ENCODE measurements around the gene ADGRA1. TPM values are rescaled to one million over a fixed set of nuclear protein-coding genes. Genes with fewer than 3 reads are reported as not detected.
A peak's percentile ranks its signal among the peaks of the same experiment; 100 is the strongest.

The ADGRA1 gene
- total RNA-seq, 4 donors from 2014 or later, result under 0.01 TPM; not detected in 3

DNA sequence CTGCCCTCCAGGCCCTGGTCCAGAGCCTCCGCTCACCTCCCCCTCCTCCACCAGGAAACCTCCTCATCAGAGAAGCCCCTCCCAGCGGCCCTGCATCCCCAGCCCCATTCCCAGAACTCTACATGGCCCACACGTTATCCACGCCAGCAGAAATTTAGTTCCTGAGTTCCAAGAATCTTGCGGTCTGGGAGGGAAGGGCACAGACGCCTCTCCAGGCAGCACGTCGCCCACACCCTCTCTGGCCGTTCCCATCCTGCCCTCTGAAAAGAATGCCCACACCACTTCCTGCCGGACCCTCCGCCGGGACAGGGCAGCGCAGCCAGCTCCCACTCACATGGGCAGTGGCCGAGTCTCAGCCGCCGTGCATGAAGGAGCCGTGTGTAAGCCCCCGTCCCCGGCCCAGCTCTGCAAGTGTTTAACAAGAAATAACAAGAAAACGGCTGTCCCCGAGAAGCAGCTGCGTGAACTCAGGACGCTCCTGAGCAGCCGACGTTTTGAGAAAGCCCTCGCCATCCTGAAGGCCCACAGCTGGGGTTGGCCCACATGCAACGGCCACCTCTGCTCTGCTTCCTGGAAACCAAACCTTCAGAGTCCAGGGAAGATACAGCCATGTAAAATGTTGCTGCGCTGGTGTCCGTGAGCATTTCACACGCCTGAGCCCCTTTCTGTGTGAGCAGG, 17.4 kb downstream of the ADGRA1 start:
- TF ChIP-seq POLR2A (IDR thresholded peaks at IDR 0.05), result no peak
- TF ChIP-seq EP300 (IDR thresholded peaks at IDR 0.05), result no peak
- TF ChIP-seq, protein P1, sequence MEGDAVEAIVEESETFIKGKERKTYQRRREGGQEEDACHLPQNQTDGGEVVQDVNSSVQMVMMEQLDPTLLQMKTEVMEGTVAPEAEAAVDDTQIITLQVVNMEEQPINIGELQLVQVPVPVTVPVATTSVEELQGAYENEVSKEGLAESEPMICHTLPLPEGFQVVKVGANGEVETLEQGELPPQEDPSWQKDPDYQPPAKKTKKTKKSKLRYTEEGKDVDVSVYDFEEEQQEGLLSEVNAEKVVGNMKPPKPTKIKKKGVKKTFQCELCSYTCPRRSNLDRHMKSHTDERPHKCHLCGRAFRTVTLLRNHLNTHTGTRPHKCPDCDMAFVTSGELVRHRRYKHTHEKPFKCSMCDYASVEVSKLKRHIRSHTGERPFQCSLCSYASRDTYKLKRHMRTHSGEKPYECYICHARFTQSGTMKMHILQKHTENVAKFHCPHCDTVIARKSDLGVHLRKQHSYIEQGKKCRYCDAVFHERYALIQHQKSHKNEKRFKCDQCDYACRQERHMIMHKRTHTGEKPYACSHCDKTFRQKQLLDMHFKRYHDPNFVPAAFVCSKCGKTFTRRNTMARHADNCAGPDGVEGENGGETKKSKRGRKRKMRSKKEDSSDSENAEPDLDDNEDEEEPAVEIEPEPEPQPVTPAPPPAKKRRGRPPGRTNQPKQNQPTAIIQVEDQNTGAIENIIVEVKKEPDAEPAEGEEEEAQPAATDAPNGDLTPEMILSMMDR (IDR thresholded peaks at IDR 0.05), result no peak
- peaks cover 0 to 43% (median 7%) of the 10 kb centered on the region in 4 donors for H3K9me3 ChIP-seq
- peaks cover 0 to 28% of the 10 kb centered on the region in 2 donors for H3K27me3 ChIP-seq
- H3K27ac ChIP-seq, result peak overlapping the region in 1 of 4 donors; percentile 7
- H3K4me1 ChIP-seq, result peaks cover 0 to 13% (median 0%) of the 10 kb centered on the region in 4 donors
- DNase-seq (ENCODE audit: low spot score in 2 of 2), result no peak
- H3K4me3 ChIP-seq, result no peak overlapping the region
- no peaks in the 10 kb centered on the region for H3K36me3 ChIP-seq
- WGBS, 2 donors, result 57 to 67% methylated on average over 30 of the region's 30 CpGs

DNA sequence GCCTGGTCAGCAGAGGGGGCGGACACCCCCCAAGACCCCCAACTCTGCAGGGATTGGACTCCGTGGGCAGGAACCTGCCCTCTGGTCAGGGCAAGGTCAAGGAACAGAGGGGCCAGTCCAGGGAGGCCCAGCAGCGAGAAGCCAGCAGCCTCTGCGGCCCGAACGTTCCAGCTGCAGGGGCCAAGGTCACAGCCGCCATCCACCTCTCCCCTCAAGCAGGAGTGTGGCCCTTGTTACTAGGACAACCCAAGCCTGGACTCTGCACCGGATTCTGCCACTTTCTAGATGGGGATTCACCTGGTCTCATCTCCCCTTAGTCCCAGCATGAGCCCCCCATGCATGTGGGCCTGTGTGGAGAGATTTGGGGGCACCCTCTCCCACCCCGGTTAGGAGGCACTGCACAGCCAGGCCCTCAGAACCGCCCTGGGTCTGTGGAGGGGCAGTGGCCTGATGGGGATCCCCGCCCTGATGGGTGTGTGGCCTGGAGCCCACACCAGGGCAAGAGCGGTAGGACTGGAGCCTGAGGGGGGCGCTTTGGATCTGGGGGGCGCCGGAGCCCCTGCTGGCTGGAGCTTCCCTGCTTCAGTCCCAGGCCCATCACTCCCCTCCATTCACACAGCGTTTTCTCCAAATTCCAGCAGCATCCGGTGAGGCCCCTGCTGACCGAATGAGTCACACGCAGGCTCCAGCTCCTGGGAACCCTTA, 18.1 kb downstream of the ADGRA1 start:
- H3K4me3 ChIP-seq, result no peak overlapping the region
- TF ChIP-seq POLR2A (IDR thresholded peaks at IDR 0.05) (no peak), EP300 (IDR thresholded peaks at IDR 0.05) (no peak)
- TF ChIP-seq, protein P1 (IDR thresholded peaks at IDR 0.05), result no peak
- no peak for DNase-seq (ENCODE audit: low spot score in 2 of 2)
- H3K27ac ChIP-seq, result no peak overlapping the region
- no peaks in the 10 kb centered on the region for H3K36me3 ChIP-seq
- H3K27me3 ChIP-seq, result peaks cover 0 to 22% of the 10 kb centered on the region in 2 donors
- H3K9me3 ChIP-seq, result peaks cover 0 to 43% (median 7%) of the 10 kb centered on the region in 4 donors
- WGBS, 2 donors, result 74 to 79% methylated on average over 17 to 18 of the region's 19 CpGs
- H3K4me1 ChIP-seq, result peaks cover 0 to 9% (median 0%) of the 10 kb centered on the region in 4 donors

DNA sequence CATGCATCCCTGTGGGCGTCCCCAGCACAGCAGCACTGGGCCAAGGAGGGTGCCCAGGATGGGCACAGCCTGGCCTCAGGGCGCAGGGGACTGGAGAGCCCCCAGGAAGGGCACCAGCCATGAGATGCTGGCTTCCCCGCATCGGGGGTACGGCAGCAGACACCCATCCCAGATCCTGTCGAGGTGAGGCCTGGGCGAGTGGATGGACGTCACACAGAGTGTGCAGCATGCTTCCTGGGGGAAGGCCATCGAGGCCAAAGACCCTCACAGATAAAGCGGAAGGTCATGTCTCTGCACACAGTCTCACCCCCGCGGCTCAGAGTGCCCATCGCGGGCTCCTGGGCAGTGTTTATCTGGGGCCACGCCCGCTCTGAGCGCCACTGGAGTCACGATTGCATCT, 18.8 kb downstream of the ADGRA1 start:
- H3K4me1 ChIP-seq, result peaks cover 0 to 5% (median 0%) of the 10 kb centered on the region in 4 donors
- H3K27ac ChIP-seq, result no peak overlapping the region
- H3K4me3 ChIP-seq, result no peak overlapping the region
- H3K9me3 ChIP-seq, result peaks cover 0 to 43% (median 7%) of the 10 kb centered on the region in 4 donors
- no peaks in the 10 kb centered on the region for H3K36me3 ChIP-seq
- DNase-seq (ENCODE audit: low spot score in 2 of 2), result no peak
- peaks cover 0 to 15% of the 10 kb centered on the region in 2 donors for H3K27me3 ChIP-seq
- TF ChIP-seq POLR2A (IDR thresholded peaks at IDR 0.05), result no peak
- TF ChIP-seq, protein P1 (IDR thresholded peaks at IDR 0.05), result no peak
- no peak for TF ChIP-seq EP300 (IDR thresholded peaks at IDR 0.05)
- WGBS, 2 donors, result 94 to 96% methylated on average over 15 to 17 of the region's 18 CpGs

DNA sequence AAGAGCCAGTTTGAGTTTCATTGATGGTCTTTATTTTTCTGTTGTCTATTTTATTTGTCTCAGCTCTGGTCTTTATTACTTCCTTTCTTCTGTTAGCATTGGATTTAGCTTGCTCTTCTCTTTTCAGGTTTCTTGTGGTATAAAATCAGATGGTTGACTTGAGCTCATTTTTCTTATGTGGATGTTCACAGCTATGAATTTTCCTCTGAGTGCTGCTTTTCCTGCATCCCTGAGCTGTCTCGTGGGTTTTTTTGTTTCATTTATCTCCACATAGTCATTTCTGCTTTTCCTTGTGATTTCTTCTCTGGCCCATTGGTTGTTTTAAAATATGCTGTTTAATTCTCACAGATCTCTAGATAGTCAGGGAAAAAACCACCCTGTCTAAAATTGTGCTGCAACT, 19.7 kb downstream of the ADGRA1 start:
- no peak overlapping the region for H3K27ac ChIP-seq
- peaks cover 0 to 43% (median 7%) of the 10 kb centered on the region in 4 donors for H3K9me3 ChIP-seq
- no peaks in the 10 kb centered on the region for H3K36me3 ChIP-seq
- DNase-seq (ENCODE audit: low spot score in 2 of 2), result no peak
- H3K27me3 ChIP-seq, result peaks cover 0 to 9% of the 10 kb centered on the region in 2 donors
- H3K4me3 ChIP-seq, result no peak overlapping the region
- 75 to 81% methylated on average over 1 of the region's 1 CpG for WGBS, 2 donors
- TF ChIP-seq, protein P1 (IDR thresholded peaks at IDR 0.05), result no peak
- TF ChIP-seq EP300 (IDR thresholded peaks at IDR 0.05) (no peak), POLR2A (IDR thresholded peaks at IDR 0.05) (no peak)
- peaks cover 0 to 5% (median 0%) of the 10 kb centered on the region in 4 donors for H3K4me1 ChIP-seq

DNA sequence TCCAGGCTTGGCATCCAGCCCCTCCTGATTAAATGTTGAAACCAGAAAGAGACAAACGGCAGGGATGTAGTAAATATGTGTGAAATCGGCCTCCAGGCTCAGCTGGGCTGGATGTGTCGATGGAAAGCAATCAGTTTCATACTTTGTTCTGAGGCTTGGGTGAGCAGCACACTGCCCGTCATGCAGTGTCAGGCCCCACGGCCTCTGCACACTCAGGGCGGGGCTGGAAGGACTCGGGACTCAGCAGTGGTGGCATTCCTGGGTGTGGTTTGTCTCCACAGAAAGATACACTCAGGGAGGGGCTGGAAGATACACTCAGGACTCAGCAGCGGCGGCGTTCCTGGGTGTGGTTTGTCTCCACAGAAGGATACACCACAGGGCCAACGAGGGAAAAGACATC, 22.0 kb downstream of the ADGRA1 start:
- Histone ChIP-seq H3K27ac (no peak overlapping the region), H3K9me3 (peaks cover 0 to 43% (median 7%) of the 10 kb centered on the region in 4 donors), H3K27me3 (no peaks in the 10 kb centered on the region), H3K36me3 (no peaks in the 10 kb centered on the region), H3K4me1 (peaks cover 0 to 1% (median 0%) of the 10 kb centered on the region in 4 donors), H3K4me3 (no peak overlapping the region)
- 56 to 60% methylated on average over 11 of the region's 11 CpGs for WGBS, 2 donors
- DNase-seq (ENCODE audit: low spot score in 2 of 2), result no peak
- TF ChIP-seq POLR2A (IDR thresholded peaks at IDR 0.05) (no peak), EP300 (IDR thresholded peaks at IDR 0.05) (no peak)
- TF ChIP-seq, protein P1 (IDR thresholded peaks at IDR 0.05), result no peak
